Lung (tissue), 12 donors: ENCODE results near the gene FGD1. TPM values are rescaled to one million over a fixed set of nuclear protein-coding genes. Genes with fewer than 3 reads are reported as not detected.
A peak's percentile ranks its signal among the peaks of the same experiment; 100 is the strongest.

Source experiments
- ATAC-seq: fragments of 200-7000 bp; cut with Tn5 transposase; one replicate; pipeline ENCODE4 v1.9.1; 2020; ENCODE audit warnings: moderate number of reproducible peaks; ENCODE audit not compliant: insufficient read depth, low FRiP score
- DNase-seq, 3 donors: peaks; one replicate each; pipeline ENCODE4 v3.0.0-alpha.2; 2013 to 2017
- H3K27ac ChIP-seq, 2 donors: one replicate each; pipeline ENCODE4 v1.5.1; 2013; ENCODE audit warnings: mild to moderate bottlenecking in 2 of 2, moderate library complexity in 2 of 2, control low read depth in 1 of 2, inconsistent platforms in 1 of 2, low read depth in 1 of 2, low read length in 1 of 2
- H3K27me3 ChIP-seq, 3 donors: one replicate each; pipeline ENCODE4 v1.5.1; 2013; ENCODE audit warnings: low read length in 2 of 3; ENCODE audit not compliant: control insufficient read depth in 3 of 3, insufficient read depth in 3 of 3
- H3K36me3 ChIP-seq, 4 donors: one replicate each; pipeline ENCODE4 v1.5.1; 2013; ENCODE audit warnings: low read length in 4 of 4, mild to moderate bottlenecking in 1 of 4, moderate library complexity in 1 of 4; ENCODE audit not compliant: control insufficient read depth in 4 of 4, insufficient read depth in 4 of 4
- H3K4me1 ChIP-seq, 5 donors: one replicate each; pipeline ENCODE4 v1.5.1; 2013; ENCODE audit warnings: low read length in 5 of 5, mild to moderate bottlenecking in 2 of 5, moderate library complexity in 1 of 5; ENCODE audit not compliant: control insufficient read depth in 5 of 5, insufficient read depth in 5 of 5
- H3K4me3 ChIP-seq: one replicate; pipeline ENCODE4 v1.5.1; 2013; ENCODE audit warnings: mild to moderate bottlenecking, control low read depth, moderate library complexity
- H3K9ac ChIP-seq, 2 donors: one replicate each; pipeline ENCODE4 v1.5.1; 2013; ENCODE audit warnings: low read length in 2 of 2, control low read depth in 1 of 2; ENCODE audit not compliant: insufficient read depth in 1 of 2
- H3K9me3 ChIP-seq, 4 donors: one replicate each; pipeline ENCODE4 v1.5.1; 2013; ENCODE audit warnings: low read length in 3 of 4, mild to moderate bottlenecking in 1 of 4, moderate library complexity in 1 of 4; ENCODE audit not compliant: control insufficient read depth in 4 of 4, insufficient read depth in 3 of 4
- CTCF ChIP-seq: IDR thresholded peaks from 2 replicates; pipeline ENCODE4 v1.5.1; 2012; ENCODE audit warnings: mild to moderate bottlenecking; ENCODE audit errors: control extremely low read depth, extremely low read depth
- WGBS, 2 donors: extraction: QIAGEN DNeasy Blood & Tissue Kit; methylation state at CpG; one replicate each; pipeline ENCODE4 v1.1.7; 2013; 5-methylcytosine and 5-hydroxymethylcytosine counted together
- polyA plus RNA-seq, 2 donors: library from polyadenylated mRNA; stranded (reverse); fragments of 200-250 nt; gene quantifications; one replicate each; pipeline ENCODE4 v1.2.1, GENCODE V29; 2013
- total RNA-seq, 2 donors: library from RNA; depleted of rRNA in 1 of 2; stranded (reverse); fragments of >200 nt in 1 of 2; gene quantifications; one replicate each; pipeline ENCODE4 v1.2.1, GENCODE V29; 2014 to 2021
- donor health status: control.
- donor health status: control.
- donor health status: Bipolar disorder and iron deficiency.
- donor health status: healthy.
- donor health status: DM: yes; HTN: yes; CAD: no.

The FGD1 gene
- total and polyA plus RNA-seq, 4 donors = 1.3 to 6.4 (median 2.5) TPM

- ATAC-seq (no peak), DNase-seq (peak in 1 of 3 donors; percentile 10)
- H3K27ac ChIP-seq = no peak overlapping the region
- 29 to 55% methylated on average over 1 of the region's 1 CpG for WGBS, 2 donors
- H3K9me3 ChIP-seq = no peaks in the 10 kb centered on the region
- H3K9ac ChIP-seq = no peak overlapping the region
- H3K36me3 ChIP-seq = no peaks in the 10 kb centered on the region
- no peaks in the 10 kb centered on the region for H3K4me1 ChIP-seq
- no peaks in the 10 kb centered on the region for H3K27me3 ChIP-seq
- no peak for TF ChIP-seq CTCF
- no peak overlapping the region for H3K4me3 ChIP-seq
Observed at GRCh38 chrX:54411732-54412131, 84.3 kb downstream of the FGD1 start.

- DNase-seq (no peak), ATAC-seq (no peak)
- WGBS, 2 donors = 54 to 71% methylated on average over 2 of the region's 2 CpGs
- Histone ChIP-seq H3K36me3 (no peaks in the 10 kb centered on the region), H3K9ac (no peak overlapping the region), H3K27me3 (no peaks in the 10 kb centered on the region), H3K9me3 (no peaks in the 10 kb centered on the region), H3K27ac (no peak overlapping the region), H3K4me3 (no peak overlapping the region), H3K4me1 (no peaks in the 10 kb centered on the region)
- TF ChIP-seq CTCF = no peak
Observed at GRCh38 chrX:54407266-54407665, 88.8 kb downstream of the FGD1 start.

- 89 to 90% methylated on average over 1 of the region's 1 CpG for WGBS, 2 donors
- H3K9me3 ChIP-seq = no peaks in the 10 kb centered on the region
Observed at GRCh38 chrX:54397113-54397512, 98.9 kb downstream of the FGD1 start.

More at GRCh38 chrX:54397113-54397512, 98.9 kb downstream of the FGD1 start:
- no peak for TF ChIP-seq CTCF
- no peaks in the 10 kb centered on the region for H3K27me3 ChIP-seq
- H3K4me3 ChIP-seq = no peak overlapping the region
- no peak overlapping the region for H3K27ac ChIP-seq
- H3K36me3 ChIP-seq = no peaks in the 10 kb centered on the region
- DNase-seq (no peak), ATAC-seq (no peak)
- H3K9ac ChIP-seq = no peak overlapping the region
- H3K4me1 ChIP-seq = no peaks in the 10 kb centered on the region

Other genes with a start within 250 kb of the FGD1 start
- gene WNK3, start 138.2 kb downstream of the FGD1 start, total RNA-seq = 1 to 10 TPM; 1.4 to 5.2 TPM
- gene WNK3, start 138.2 kb downstream of the FGD1 start, polyA plus RNA-seq = under 1 TPM; 0.14 to 0.16 TPM
- 10 to 100 TPM; 21.0 to 33.6 TPM for gene TSR2, start 55.8 kb downstream of the FGD1 start, total RNA-seq
- 10 to 100 TPM; 32.2 to 39.5 TPM for gene TSR2, start 55.8 kb downstream of the FGD1 start, polyA plus RNA-seq
- gene GNL3L, start 34.0 kb upstream of the FGD1 start, total RNA-seq = 10 to 100 TPM; 33.6 to 42.9 TPM
- 10 to 100 TPM in 1 of 2 donors, 1 to 10 TPM in 1; 4.0 to 12.6 TPM for gene GNL3L, start 34.0 kb upstream of the FGD1 start, polyA plus RNA-seq